ENCODE measurements around the gene ACTL7A.

DNA sequence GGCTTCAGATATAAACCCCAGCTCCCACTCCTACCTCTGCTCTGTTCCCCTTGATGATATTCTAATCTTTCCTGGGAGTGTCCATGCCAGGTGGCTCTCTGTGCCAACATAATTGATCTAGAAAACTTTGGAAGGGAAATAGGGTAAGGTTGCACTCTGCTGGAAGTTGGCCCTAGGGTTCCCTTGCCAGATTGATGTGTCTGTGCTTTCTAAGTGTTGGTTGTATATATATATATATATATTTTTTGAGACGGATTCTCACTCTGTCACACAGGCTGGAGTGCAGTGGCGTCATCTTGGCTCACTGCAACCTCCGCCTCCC is 29.9 kb upstream of the ACTL7A start:
- no peak for TF ChIP-seq CTCF (IDR thresholded peaks at IDR 0.05)
- TF ChIP-seq POLR2A (IDR thresholded peaks at IDR 0.05): no peak
- TF ChIP-seq POLR2AphosphoS5 (IDR thresholded peaks at IDR 0.05): no peak
